ENCODE results near the gene LRBA.

LRBA gene

DNA sequence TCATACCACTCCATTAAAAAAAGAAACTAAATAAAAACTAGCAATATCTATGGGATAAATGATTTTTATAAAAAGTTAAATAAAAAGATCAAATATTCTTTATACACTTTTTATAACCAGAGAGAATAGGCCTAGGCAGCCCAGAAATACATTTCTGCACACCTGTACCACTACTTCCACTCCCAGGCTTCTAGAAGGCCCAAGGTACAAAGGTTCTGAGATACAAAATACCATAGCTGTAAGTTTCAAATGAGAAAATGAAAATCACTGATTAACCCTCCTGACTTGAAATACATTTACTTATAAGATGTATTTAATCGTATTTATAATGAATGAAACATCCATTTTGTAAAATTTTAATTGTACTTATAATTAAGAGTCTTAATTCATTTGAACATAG is 659.7 kb downstream of the LRBA start:
- DNase-seq, result no peak

DNA sequence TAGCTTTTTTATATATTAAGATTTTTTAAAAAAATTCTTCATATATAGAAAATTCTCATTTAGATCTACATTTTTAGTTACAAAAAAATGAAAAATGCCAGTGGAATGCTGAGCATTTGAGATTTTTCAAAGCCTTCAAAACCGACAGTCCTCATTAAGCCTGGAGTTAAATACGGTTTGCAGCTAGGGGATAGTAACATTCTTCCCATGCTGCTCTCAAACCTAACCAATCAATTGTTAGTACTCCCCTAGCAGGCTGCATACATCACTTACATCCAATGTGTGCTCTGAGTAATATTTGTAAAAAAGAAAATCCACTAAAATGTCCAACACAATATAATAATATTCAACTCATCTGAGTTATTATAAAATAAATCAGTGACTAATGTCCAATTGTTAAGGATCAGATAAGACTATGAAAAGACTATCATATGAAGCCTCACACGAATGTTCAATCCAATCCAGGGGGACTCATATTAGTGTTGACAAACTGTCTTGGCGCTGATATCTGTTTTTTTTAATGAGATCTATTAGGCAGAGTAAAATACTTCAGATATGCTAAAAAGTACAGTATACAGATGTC is 660.8 kb downstream of the LRBA start:
- DNase-seq, result no peak

DNA sequence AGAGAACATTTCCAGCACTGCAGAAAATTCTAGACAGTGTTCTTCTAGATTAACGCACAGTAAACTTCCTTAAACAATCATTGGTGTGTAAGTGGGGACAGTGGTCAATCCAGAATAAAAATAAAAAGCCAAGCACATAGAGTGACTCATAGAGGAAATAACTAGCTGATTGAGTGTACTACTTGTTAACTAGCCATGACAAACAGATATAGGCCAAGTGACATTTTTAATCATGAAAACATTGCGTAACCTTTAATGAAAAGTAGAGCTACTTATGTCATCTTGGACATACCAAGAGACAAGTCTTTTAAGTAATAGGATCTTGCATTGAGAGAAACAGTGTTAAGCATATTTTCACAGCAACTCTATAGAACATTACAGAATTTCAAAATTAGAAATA is 667.0 kb downstream of the LRBA start:
- DNase-seq, result no peak

DNA sequence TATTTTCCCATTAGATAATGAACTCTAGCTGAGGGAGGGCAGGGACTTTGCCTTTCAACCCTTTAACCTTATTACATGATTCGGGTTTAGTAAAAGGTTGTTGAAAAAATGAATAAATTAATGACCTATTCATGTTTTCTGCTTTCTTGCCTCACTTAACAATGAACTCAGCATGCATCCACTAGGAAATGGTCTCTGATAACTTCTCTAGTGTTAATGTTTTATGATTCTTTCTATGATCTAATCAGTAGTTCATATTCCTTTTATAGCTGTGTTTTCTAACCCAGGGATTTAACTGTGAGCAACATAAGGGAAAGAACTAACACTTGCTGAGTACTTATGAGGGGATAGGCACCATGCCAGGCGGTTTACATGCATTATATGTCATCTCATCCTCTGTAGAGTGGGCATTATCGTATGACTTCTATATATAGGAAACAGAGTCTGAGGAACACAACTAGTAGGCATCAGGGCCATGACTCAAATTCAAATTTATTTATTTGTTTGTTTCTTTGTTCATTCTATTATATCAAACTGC is 669.8 kb downstream of the LRBA start:
- DNase-seq, result no peak

DNA sequence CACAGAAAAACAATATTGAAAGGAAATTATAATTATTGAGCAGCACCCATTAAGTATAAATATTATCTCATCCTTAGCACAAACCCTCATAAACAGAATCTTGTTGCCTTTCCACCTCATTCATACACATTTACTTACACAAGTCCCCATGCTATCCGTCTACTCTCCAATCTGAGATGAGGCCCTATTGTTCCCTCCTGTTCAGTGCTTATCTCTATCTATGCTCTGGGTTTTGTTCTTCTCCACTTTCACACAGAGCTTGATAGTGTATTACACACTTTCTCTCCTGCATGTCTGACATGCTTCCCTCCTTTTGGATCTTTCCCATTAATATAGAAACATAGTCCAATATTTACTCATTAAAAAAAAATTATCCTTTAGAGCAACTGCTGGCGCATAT is 671.3 kb downstream of the LRBA start:
- DNase-seq, result no peak

DNA sequence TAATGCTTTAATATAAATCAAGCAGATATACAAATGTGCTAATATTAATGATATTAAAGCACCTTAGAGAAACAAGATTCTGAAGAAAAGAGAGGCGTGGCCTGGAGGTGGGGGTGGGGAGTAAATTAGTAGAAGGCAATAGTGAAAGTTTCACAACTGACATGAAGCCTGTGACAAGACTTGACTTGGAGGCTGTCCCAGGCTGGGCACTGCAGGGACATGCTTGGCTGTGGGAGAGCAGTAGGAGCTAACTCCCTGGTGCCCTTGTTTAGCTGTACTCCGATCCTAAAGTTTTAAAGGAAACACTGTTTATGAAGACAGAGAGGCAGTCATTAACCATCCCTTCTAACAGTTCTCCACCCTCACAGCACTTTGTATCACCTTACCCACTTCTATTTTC is 672.1 kb downstream of the LRBA start:
- no peak for DNase-seq

DNA sequence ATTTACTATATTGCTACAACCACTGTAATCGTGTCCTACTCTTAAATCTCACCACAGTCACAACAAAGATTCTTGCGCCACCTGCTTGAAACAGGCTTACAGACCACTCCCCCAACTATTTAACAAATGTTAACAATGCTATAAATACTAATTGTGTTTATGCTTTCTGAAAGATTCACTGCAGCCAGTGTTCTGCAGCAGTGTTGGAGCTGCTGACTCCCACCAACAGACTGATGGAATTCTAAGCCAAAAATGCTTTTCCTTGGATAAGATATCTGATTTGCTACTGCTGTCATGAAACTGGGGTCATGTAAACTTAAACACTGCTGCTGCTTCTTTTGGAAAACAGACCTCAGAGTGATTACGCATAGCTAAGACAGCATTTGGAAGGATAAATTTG is 677.4 kb downstream of the LRBA start:
- DNase-seq, result no peak

DNA sequence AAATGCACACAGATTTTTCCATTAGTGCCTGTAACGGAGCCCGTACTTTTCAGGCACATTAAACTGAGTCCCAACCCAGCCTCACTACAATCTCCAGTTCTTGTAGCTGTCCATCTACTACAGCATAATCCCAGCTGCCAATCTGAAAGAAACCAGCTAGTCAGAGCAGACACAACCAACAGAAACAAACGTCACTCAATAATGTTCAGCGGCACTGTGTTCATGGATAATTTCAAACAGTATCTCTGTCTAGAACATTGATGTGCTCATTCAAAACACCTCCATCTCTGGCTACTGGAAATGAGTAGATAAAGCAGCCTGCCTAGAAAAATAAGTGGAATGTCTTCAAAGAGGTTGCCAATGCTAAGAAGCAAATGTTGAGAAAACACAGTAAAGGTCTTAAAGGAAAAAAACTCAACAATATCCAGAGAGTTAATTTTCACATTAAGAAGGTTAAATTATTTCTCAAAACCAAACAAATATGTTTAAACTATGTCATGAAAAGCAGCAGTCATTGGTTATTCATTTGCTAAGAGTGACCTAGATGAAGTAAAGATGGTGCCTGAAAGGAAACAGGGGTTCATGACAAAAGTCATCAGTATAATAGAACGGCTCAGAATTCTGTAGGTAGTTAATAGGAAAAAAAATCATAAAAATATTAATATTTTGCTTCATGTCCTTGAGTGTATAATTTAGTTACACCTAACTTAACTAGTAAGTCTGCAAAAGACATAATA is 678.2 kb downstream of the LRBA start:
- DNase-seq, result no peak

DNA sequence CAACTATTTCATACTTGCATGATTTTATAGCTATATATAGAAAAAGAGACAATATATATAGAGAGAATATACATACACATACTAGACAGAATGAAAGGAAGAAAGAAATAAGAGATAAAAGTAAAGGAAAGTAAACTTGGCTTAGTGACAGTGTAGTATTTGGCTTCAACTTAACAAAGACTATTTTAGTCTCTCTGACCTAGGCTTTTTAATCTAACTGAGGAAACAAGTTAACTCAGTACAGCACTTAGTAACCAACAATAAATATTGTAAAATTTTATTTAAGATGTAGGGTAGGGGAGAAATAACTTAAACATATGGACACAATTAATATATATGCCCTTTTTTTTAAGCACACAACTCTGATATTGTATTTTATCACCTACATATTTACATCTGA is 682.1 kb downstream of the LRBA start:
- no peak for DNase-seq

DNA sequence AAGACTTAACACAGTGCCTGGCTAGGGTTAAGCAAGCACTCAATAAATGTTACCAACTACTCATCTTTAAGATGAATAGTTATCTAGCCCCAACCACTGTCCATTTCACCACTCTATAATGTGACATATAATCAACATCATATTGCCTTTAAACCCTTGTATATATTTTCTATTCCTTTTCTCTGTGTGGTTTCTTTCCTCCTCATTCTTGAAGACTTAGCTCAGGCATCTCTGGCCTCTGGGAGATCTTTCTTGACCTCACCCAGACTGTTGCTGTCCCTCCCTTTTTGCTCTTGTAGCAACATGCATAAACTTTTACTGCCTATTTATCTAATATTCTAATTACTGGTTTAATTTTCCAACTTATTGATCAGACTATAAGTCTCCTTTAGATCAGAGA is 683.0 kb downstream of the LRBA start:
- DNase-seq, result no peak

DNA sequence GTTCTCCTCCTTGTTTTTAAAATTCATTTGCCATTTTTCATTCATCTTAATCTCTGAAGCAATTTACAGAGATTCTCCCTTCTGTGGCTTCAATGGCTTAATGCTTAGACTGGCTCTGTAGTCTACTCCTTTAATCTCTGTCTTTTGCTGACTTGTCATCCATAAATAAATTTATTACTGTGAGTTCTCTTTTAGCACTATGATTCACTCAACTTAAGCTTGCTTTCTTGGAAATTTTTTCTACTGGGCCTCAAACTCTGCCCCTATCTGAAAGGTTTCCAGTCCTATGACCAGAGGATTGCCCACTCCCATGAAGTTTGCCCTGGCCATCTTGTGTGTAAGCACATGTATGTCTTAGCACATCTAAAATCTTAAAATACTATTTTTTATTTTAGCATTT is 685.7 kb downstream of the LRBA start:
- DNase-seq, result no peak

DNA sequence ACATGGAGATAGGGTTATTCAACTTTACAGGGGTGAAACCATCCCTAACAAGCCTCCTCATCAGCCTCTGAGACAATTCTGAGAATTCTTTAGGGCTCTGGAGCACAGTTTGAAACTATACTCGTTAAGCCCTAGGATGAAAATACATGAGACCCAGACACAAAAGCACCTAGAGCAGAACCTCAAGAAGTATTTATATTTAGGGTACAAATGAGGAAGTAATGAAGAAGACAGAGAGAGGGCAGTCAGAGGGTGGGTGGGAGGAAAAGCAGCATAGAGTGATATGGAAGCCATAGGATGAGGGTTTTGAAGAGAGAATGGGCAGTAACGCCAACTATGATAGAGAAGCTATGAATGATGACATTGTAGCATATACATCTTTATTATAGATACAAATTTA is 686.6 kb downstream of the LRBA start:
- DNase-seq, result no peak

DNA sequence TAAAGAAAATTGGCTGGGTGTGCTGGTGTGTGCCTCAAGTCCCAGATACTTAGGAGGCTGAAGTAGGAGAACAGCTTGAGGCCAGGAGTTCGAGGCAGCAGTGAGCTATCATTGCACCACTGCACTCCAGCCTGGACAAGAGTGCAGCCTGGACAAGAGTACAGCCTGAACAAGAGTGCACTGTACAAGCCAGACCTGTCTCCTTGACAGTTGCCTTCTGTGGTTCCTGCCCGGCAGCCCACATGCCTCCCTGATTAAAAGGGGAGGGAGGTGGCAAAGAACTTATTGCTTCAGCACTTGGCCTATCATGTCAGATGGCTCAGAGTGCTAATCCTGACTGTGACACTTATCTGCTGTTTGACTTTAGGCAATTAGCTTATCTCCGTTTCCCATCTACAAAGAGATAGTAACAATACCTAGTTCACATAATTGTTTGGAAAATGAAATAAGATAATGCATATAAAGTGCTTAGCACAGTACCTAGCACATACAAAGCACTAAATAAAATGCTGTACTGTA is 687.8 kb downstream of the LRBA start:
- no peak for DNase-seq

DNA sequence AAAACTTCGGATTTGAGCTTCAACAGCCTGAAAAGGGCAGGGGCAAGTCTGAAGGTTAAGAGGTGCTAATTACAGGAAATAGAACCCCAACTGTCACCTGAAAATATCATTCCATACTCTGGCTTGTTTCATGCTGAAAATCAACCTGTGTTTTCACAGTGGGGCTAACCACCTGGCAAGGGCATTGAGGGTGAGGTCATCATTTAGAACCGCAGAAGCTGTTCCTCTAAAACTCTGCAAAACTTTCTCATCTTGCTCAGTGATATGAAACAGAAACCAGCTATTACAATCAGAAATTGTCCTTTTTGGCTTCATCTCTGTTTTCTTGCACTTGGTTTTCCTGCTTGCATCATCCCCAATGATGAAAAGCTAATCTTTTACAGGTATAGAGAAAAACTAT is 689.2 kb downstream of the LRBA start:
- DNase-seq, result no peak

DNA sequence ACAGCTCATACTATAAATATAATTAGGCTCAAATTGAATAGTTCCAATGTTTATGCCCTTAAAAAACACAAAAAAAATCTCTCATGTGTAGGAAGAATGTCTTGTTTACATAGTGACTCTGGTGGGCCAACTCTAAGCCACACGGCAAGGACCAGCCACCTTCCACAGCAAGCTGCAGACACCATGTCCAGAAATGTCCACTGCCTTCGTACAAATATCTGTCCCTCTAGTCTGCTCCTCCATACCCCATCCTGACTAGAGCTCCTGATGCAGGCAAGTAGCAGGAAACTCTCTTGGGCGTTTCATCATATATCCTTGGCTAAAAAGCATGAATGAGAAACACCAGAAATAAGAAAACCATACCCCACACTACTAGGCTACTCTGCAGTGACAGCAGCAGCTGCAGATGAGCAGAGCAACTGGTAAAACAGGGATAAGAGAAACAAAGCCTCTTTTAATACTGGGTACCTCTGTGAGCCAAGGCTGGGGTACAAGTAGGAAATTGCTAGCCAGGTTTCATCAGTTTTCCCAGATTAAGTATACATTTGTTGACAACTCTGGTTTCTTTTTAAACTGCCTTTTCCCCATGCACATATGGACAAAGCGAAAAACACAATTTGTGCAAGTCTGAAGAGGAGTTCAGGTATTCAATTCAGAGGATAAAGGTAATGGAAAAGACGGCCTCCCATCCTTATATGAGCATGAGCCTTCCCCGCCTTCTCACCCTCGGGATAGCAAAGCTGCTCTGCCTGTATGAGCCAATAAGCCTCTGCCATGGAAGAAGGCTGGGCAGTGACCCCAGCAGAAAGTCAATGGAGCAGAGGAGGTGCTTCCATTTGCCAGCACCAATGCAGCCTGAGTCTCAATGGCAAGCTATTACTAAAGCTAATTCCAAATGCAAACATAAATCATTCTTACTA is 691.4 kb downstream of the LRBA start:
- DNase-seq, result no peak

DNA sequence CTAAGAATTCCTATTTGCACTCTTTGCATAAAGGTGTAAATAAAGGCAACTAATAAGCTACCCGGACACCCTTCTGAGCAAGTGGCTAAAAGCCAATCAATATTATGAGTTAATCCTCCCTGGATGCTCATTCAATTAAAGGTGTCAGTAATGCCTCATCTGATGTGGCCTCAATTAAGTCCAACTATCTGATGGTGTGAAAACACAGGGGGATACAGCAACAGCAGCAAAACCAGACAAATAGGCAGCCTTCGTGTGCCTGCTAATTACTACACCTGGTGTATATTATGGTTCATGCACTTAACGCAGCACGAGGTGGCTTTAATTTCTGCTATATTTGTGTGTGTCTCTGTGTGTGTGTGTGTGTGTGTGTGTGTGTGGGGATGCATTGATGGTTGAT is 692.4 kb downstream of the LRBA start:
- no peak for DNase-seq

DNA sequence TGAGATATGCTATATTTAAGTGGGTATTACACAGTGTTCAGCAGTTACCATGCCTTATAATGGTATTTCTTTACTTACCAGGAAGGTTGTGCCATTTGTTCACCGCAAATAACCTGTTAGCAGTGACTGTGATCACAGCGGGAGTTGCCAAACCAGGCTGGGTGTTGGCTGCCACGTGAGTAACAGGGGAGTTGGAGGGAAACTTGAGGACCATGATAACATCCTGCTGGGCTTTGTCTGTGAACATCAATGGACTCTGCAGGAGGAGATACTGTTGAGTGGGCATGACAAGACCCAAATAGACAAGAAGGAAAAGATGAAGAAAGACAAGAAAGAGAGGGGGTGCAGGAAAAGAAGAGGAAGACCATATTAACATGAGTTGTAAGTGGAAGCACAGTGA is 694.0 kb downstream of the LRBA start:
- DNase-seq, result no peak

DNA sequence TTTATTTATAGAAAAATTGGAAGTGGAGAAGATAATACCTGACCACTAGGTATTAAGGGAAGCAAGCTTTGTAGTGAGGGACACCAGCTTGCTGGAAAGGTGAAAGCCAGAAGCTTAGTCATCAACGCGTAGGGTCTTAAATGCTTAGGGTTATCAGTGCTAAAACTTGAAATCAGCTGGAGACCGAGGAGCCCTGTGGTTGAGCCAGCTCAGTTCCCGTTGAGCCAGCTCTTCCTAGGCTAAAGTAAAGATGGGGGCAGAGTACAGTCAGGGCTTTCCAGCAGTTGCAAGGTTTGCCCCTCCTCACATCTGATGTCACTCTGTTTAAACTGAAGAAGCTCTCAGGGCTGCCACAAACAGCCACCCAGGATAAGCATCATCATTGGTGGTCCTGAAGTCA is 696.1 kb downstream of the LRBA start:
- DNase-seq, result no peak

DNA sequence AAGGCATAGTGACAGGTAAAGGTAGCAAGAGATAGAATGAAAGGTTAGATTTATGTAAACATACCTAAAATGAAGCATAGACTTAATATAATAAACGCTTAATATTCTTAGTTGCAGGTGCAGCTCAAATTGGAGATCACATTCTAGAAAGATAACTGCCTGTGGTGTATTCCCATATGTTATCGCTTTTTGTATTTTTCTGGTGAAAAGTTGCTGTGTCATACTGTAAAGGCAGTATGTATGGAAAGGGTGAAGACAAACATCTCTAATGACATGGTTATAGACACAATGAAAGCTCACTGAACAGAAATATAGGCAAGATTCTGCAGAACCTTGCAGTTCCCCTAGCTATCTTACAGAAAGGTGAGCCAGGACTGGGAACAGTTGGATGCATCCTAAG is 696.6 kb downstream of the LRBA start:
- DNase-seq, result no peak

DNA sequence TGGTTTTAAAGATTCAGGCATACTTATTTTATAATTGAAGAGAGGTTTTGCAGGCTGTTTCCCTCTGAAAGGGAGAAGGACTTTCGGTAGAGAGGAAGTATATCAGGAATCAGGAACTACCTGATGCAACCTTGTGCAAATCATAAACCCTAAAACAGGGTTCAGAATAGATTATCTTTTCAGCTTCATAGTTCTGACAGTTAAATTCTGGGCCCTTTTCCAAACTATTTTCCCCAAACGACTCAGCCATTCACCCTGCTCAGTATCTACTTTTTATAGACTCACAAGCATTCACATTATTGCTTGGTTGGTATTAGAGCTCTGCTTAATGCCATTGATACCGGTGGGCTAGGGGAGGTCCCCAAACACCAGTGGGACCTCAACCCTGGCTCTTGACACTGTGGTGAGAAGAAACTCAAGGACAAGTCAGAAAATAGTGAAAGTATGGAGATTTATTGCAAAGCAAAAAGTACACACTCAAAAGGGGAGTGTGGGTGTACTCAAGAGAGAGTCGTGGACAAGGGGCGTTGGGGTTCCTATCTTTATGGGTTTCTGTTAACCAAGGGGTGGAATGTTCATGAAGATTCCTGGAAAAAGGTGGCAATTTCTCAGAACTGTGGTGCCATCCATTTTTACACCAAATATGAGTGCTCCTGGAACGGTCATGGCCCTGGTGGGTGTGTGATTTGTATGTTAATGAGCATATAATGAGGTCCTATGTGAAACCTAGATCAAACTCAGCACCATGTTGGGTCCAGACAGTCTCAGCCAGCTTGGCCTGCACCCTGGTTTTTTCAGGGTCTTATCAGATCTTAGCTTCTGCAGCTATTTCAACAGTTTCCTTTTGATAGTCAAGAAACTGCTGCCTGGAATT is 698.5 kb downstream of the LRBA start:
- DNase-seq, result no peak

DNA sequence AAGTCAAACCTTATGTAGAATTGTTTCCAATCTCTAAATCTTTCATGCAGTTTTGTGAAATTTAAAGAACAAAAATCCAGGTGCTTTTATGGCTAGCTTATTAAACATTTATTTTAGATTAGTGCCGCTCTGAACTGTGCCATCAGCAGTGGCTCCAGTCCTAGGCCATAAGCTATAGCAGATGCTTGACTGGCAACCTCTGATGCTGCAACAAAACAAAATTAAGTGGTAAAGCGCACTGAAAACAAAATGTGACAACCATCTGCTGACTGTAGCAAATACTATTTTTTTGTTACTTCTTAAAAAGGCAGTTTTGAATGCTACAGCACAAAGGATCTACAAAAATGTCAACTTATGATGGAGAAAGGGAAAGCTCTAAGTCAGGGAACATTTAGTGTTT is 699.4 kb downstream of the LRBA start:
- DNase-seq, result no peak

DNA sequence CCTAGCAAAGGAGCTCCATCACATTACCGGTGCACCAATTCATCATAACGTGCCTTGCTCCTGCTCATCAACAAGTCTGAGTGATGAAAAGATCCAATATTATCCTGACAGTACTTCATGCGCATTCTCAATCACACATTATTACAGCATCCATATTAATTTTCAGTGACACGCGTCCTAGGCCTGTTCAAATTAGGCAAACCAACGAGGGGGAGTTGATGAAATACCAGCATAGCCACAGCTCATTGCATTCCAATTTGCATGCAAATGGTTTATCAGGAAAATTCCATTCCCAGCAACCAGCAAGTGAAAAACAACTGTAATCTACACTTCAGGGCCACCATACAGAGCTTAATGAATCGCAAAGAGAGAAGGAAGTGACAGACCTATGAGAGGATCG is 699.9 kb downstream of the LRBA start:
- no peak for DNase-seq

DNA sequence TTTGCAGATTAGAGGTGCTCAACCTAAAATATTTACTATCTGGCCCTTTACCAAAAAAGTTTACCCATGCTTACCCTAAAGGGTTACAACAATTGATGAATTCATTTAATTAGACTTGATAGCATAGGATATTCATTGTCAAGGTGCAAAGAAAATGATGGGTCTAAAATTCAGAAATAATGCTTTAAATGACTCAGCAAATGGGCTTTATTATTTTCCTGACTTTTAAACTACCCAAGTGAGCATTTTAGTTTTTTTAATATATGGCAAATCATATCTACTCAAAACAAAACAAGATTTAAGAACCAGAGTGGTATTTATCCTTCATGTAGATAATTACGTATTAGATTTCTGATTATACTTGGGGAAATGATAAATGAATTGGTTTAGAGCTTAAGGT is 701.1 kb downstream of the LRBA start:
- no peak for DNase-seq
